H1 (cell line): Measurements from ENCODE around the gene LRP8. TPM values are rescaled to one million over a fixed set of nuclear protein-coding genes. Genes with fewer than 3 reads are reported as not detected.

Experiments
- CTCF ChIP-seq, 3 experiments: IDR thresholded peaks; 1 replicate in 2 of 3; 2 replicates in 1 of 3; pipeline versions ENCODE4 v1.5.1 to v1.6.1; 2011; ENCODE audit warnings: low read length in 3 of 3, mild to moderate bottlenecking in 3 of 3, inconsistent platforms in 2 of 3, low read depth in 1 of 3, moderate library complexity in 1 of 3; ENCODE audit not compliant: insufficient read depth in 1 of 3; ENCODE audit errors: control extremely low read depth in 1 of 3
- E2F6 ChIP-seq: IDR thresholded peaks from 2 replicates; pipeline ENCODE4 v1.6.1; 2012; ENCODE audit warnings: inconsistent platforms
- EGR1 ChIP-seq: IDR thresholded peaks from 2 replicates; pipeline ENCODE4 v1.6.1; 2011; ENCODE audit warnings: low read depth, low read length, borderline replicate concordance
- GABPA ChIP-seq: IDR thresholded peaks from 2 replicates; pipeline ENCODE4 v1.6.1; 2011; ENCODE audit warnings: mild to moderate bottlenecking, low read length, moderate library complexity, borderline replicate concordance; ENCODE audit not compliant: insufficient read depth
- JUND ChIP-seq: IDR thresholded peaks from 2 replicates; pipeline ENCODE4 v1.6.1; 2011; ENCODE audit warnings: mild to moderate bottlenecking, improper control_type of control experiment, low read length
- MAX ChIP-seq: IDR thresholded peaks from 2 replicates; pipeline ENCODE4 v1.6.1; 2012; ENCODE audit warnings: inconsistent platforms
- NANOG ChIP-seq: IDR thresholded peaks from 2 replicates; pipeline ENCODE4 v1.6.1; 2011; ENCODE audit warnings: low read length, low read depth, mild to moderate bottlenecking, inconsistent platforms; ENCODE audit not compliant: insufficient read depth, poor library complexity, severe bottlenecking
- RNF2 ChIP-seq: fragments of 200-900, 300-1000 bp; sonication (generic); IDR thresholded peaks from 2 replicates; pipeline ENCODE4 v1.7.1; 2016; ENCODE audit warnings: borderline replicate concordance, low read depth, mild to moderate bottlenecking, antibody characterized with exemption, low read length; ENCODE audit not compliant: poor library complexity, severe bottlenecking; ENCODE audit errors: missing control alignments
- SIN3A ChIP-seq, 2 experiments: IDR thresholded peaks in 1 of 2; conservative IDR thresholded peaks in 1 of 2; 2 replicates each; pipeline ENCODE4 v1.6.1; 2011 to 2012; ENCODE audit warnings: low read length in 2 of 2, improper control_type of control experiment in 1 of 2, low read depth in 1 of 2, mild to moderate bottlenecking in 1 of 2
- SUZ12 ChIP-seq: fragments of 200-600 bp; sonication (generic); IDR thresholded peaks from 2 replicates; pipeline ENCODE4 v1.6.1; 2012; ENCODE audit warnings: mild to moderate bottlenecking, inconsistent platforms, low read length, moderate library complexity, mixed read lengths
- polyA plus RNA-seq, 7 experiments: library from polyadenylated mRNA; depleted of rRNA in 3 of 7; stranded (reverse) in 5 of 7; unstranded in 2 of 7; fragments of >200 nt in 5 of 7; fragments of 200-250 nt in 2 of 7; gene quantifications; 1 replicate in 5 of 7; 2 replicates in 1 of 7; 4 replicates in 1 of 7; pipeline versions ENCODE4 v1.2.1 to v1.2.3, GENCODE V29; 2011 to 2013; ENCODE audit warnings: missing spikeins in 2 of 7, mixed read lengths in 2 of 7
- total RNA-seq: library from RNA; stranded (reverse); fragmentation: NEBNext Ultra II Directional; extraction: Animal tissue kit (Norgen Biotek cat#: 25700); gene quantifications from 2 replicates; pipeline ENCODE4 v1.2.1, GENCODE V29; 2021

Gene LRP8
- total and polyA plus RNA-seq, 2 of the 8 experiments (the other 6 are each of a cell fraction or from before 2014, with no cell fraction given), result 63.2 to 66.4 TPM

GRCh38 chr1:53349968-53350852 lies 22.3 kb upstream of the LRP8 start (continued):
- TF ChIP-seq CTCF (IDR thresholded peaks at IDR 0.05; ENCODE audit: control extremely low read depth in 1 of 3, insufficient read depth in 1 of 3, low read depth in 1 of 3, low read length in 3 of 3) (no peak), SIN3A (conservative IDR thresholded peaks at IDR 0.05 in 1 of 2, IDR thresholded peaks at IDR 0.05 in 1 of 2; ENCODE audit: low read depth in 1 of 2, low read length in 2 of 2) (no peak), JUND (no peak), NANOG (no peak), GABPA (no peak), EGR1 (no peak), MAX (no peak), SUZ12 (no peak), E2F6 (no peak), RNF2 (no peak)
